Mucosa of gallbladder (tissue), 1 donor: Measurements from ENCODE around the gene IGHMBP2. TPM values are rescaled to one million over a fixed set of nuclear protein-coding genes. Genes with fewer than 3 reads are reported as not detected.
"Not testable (repeated sequence)": the region's sequence is repeated elsewhere in the genome, so short reads cannot be mapped to it uniquely, and the experiment has no call there.

Experiments
- DNase-seq: peaks from one replicate; pipeline ENCODE4 v3.0.0-alpha.2; 2020; ENCODE audit warnings: low spot score
- total RNA-seq: library from RNA; stranded (reverse); gene quantifications from one replicate; pipeline ENCODE4 v1.2.1, GENCODE V29; 2021
- donor health status: DM: no; HTN: no; CAD: no.

The IGHMBP2 gene
- total RNA-seq = 20.7 TPM

- DNase-seq = peak; percentile 85
Observed at GRCh38 chr11:68903288-68904247, at the start of gene IGHMBP2, which contains the start of gene MRPL21. Gene IGHMBP2 (plus strand): TSS chr11:68903891. CDS start chr11:68903953, 62 bp downstream. Gene MRPL21 (minus strand): TSS chr11:68903832. CDS start chr11:68903810, 22 bp downstream.

- no peak for DNase-seq
Observed at GRCh38 chr11:68854273-68854958, 49.3 kb upstream of the IGHMBP2 start.

- DNase-seq = no peak
Observed at GRCh38 chr11:68855205-68855981, 48.3 kb upstream of the IGHMBP2 start.

GRCh38 chr11:68856425-68857030 lies 47.2 kb upstream of the IGHMBP2 start:
- not testable (repeated sequence) for DNase-seq

GRCh38 chr11:68857037-68857586 lies 46.6 kb upstream of the IGHMBP2 start:
- no peak for DNase-seq

- DNase-seq = no peak
Observed at GRCh38 chr11:68859123-68859522, 44.6 kb upstream of the IGHMBP2 start.

GRCh38 chr11:68862421-68862820 lies 41.3 kb upstream of the IGHMBP2 start:
- peak; percentile 46 for DNase-seq

GRCh38 chr11:68863553-68864265 lies 40.0 kb upstream of the IGHMBP2 start:
- DNase-seq = no peak

GRCh38 chr11:68865241-68865640 lies 38.5 kb upstream of the IGHMBP2 start:
- no peak for DNase-seq

GRCh38 chr11:68867066-68867465 lies 36.6 kb upstream of the IGHMBP2 start:
- DNase-seq = no peak

- no peak for DNase-seq
Observed at GRCh38 chr11:68868221-68868835, 35.4 kb upstream of the IGHMBP2 start.

- no peak for DNase-seq
Observed at GRCh38 chr11:68870470-68870869, 33.2 kb upstream of the IGHMBP2 start.

GRCh38 chr11:68872216-68873003 lies 31.3 kb upstream of the IGHMBP2 start:
- no peak for DNase-seq

- no peak for DNase-seq
Observed at GRCh38 chr11:68878022-68878421, 25.7 kb upstream of the IGHMBP2 start.

GRCh38 chr11:68880851-68881250 lies 22.8 kb upstream of the IGHMBP2 start:
- no peak for DNase-seq

- no peak for DNase-seq
Observed at GRCh38 chr11:68881320-68881719, 22.4 kb upstream of the IGHMBP2 start.

GRCh38 chr11:68882391-68882790 lies 21.3 kb upstream of the IGHMBP2 start:
- no peak for DNase-seq

- not testable (repeated sequence) for DNase-seq
Observed at GRCh38 chr11:68884827-68885226, 18.9 kb upstream of the IGHMBP2 start.

GRCh38 chr11:68889948-68890446 lies 13.7 kb upstream of the IGHMBP2 start:
- peak; percentile 25 for DNase-seq
